Measurements from ENCODE around the gene ARID1A.

The ARID1A gene

GRCh38 chr1:26826261-26827105 is 130.7 kb downstream of the ARID1A start, which contains the start of gene ZDHHC18:
Gene ZDHHC18, plus strand, starts transcription at chr1:26826688. Its CDS starts 117 bp downstream, at chr1:26826805.
- DNase-seq (ENCODE audit: low read depth, low spot score): peak; percentile 90

DNA sequence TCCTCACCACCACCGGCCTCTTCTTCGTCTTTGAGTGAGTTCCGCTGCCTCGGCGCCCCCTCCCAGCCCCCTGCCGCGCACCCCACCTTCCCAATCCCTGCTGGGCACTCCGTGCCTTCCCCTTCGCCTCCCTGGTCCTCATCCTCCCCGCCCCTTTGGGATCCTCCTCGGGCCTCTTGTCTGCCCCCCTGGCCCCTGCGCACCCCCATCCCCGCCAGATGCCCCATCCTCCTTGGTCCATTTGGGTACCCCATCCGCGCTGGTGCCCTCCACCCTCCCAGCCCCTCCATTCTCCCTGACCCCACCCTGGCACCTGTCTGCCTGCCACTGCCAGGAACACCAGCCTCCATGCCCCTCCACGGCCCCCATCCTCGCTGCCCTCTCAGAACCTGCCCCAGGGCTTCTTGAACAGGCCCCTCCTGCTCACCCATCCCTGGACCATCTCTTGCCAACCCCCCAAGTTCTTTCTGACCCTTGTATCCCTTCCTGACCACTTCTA is 131.3 kb downstream of the ARID1A start:
- no peak for DNase-seq (ENCODE audit: low read depth, low spot score)

GRCh38 chr1:26827663-26828062 is 131.8 kb downstream of the ARID1A start:
- no peak for DNase-seq (ENCODE audit: low read depth, low spot score)

DNA sequence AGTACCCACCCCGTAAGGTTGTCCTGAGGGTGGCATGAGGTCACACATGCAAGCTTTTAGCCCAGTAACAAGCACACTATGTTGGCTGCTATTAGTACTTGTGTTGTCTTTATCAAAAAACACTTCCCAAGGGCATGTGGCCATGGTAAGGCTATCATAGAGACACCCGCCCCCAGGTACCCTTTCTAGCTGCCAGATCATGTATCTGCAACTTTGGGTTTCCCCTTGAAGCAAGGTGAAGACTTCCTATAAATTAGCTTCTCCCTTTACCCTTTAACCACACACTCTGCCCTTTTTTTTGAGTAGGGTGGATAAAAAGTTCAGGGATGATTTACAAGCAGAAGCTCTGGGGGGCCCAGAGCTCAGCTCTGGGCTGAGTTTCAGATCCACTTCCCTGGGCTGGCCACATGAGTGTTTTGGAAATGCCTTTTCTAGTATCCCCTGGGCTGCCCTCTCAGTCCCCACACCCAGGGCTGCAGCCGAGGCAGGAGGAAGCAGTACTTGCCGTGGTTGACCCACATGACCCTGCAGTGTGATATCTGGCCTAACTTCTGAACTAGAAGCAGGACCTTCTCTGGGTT is 132.7 kb downstream of the ARID1A start:
- no peak for DNase-seq (ENCODE audit: low read depth, low spot score)

DNA sequence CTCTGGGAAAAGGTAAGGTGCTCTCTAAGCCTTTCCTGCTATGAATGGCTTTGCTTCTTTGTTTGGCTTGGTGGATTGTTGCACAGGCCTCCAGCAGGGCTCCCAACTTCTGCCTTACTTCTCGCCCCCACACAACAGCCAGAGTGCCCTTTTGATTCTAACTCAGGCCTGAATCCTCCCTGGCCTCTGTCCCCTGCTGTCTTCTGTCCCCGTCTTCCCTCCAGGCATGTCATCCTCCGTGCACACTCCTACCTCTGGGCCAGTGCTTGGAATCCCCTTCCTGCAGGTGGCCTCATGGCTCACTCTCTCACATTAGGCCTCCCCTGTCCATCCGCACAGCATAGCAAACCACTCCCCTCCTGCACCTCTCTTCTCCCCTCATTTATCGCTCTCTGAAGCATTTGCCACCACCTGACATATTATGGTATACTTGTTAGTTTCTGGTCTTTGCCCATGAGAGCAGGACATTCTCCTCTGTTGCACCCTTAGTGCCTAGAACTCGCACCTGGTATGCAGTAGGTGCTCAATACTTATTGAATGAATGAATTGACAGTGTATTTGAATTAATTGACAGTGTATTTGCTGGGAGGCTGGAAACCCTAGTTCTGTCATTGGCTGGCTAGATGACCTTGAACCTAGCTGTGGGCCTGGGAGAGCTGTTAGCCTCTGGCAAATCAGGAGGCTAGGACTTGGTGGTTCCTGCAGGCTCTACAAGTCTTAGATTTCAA is 133.5 kb downstream of the ARID1A start:
- DNase-seq (ENCODE audit: low read depth, low spot score): no peak

- DNase-seq (ENCODE audit: low read depth, low spot score): no peak
Observed at GRCh38 chr1:26831059-26831458, 135.2 kb downstream of the ARID1A start.
